GM12872 (cell line): ENCODE measurements around the gene PALD1.

Source experiments
- TF ChIP-seq, protein P1 (sequence below): IDR thresholded peaks from 3 replicates; pipeline ENCODE4 v1.5.1; 2011; ENCODE audit warnings: low read depth, mild to moderate bottlenecking, low read length, moderate library complexity; ENCODE audit not compliant: insufficient read depth

PALD1 gene

DNA sequence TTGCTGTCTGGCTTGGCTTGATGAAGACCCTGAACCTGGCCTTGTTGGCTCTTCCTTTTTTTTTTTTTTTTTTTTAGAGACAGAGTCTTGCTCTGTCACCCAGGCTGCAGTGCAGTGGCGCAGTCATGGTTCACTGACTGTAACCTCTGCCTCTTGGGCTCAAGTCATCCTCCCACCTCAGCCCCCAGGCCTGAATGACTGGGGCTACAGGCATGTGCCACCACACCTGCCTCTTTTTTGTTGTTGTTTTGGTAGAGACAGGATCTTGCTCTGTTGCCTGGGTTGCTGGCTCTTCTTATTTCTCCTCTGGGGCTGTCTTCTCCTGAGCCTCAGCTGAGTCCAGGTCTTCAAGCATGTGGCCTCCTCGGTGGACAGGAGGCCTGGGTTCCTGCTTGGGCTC, 79.3 kb downstream of the PALD1 start:
- TF ChIP-seq, protein P1, sequence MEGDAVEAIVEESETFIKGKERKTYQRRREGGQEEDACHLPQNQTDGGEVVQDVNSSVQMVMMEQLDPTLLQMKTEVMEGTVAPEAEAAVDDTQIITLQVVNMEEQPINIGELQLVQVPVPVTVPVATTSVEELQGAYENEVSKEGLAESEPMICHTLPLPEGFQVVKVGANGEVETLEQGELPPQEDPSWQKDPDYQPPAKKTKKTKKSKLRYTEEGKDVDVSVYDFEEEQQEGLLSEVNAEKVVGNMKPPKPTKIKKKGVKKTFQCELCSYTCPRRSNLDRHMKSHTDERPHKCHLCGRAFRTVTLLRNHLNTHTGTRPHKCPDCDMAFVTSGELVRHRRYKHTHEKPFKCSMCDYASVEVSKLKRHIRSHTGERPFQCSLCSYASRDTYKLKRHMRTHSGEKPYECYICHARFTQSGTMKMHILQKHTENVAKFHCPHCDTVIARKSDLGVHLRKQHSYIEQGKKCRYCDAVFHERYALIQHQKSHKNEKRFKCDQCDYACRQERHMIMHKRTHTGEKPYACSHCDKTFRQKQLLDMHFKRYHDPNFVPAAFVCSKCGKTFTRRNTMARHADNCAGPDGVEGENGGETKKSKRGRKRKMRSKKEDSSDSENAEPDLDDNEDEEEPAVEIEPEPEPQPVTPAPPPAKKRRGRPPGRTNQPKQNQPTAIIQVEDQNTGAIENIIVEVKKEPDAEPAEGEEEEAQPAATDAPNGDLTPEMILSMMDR = no peak

DNA sequence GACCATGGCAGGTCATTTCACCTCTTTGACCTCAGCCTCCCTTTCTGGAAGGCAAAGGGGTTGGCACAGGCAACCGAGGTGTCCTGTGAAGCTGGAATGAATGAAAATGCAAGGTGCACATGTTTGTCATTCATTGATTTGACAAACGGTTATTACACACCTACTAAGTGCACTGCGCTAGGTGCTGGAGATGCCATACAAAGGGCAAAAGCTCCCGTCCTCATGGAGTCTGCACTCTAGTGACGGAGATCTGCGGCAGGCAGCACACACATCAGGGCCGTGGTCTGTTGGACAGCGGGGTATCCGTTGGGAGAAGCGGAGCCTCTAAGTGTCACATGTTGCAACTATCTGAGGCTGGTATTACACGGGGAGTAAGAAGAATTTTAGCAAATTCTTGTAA, 79.7 kb downstream of the PALD1 start:
- TF ChIP-seq, protein P1 = no peak

DNA sequence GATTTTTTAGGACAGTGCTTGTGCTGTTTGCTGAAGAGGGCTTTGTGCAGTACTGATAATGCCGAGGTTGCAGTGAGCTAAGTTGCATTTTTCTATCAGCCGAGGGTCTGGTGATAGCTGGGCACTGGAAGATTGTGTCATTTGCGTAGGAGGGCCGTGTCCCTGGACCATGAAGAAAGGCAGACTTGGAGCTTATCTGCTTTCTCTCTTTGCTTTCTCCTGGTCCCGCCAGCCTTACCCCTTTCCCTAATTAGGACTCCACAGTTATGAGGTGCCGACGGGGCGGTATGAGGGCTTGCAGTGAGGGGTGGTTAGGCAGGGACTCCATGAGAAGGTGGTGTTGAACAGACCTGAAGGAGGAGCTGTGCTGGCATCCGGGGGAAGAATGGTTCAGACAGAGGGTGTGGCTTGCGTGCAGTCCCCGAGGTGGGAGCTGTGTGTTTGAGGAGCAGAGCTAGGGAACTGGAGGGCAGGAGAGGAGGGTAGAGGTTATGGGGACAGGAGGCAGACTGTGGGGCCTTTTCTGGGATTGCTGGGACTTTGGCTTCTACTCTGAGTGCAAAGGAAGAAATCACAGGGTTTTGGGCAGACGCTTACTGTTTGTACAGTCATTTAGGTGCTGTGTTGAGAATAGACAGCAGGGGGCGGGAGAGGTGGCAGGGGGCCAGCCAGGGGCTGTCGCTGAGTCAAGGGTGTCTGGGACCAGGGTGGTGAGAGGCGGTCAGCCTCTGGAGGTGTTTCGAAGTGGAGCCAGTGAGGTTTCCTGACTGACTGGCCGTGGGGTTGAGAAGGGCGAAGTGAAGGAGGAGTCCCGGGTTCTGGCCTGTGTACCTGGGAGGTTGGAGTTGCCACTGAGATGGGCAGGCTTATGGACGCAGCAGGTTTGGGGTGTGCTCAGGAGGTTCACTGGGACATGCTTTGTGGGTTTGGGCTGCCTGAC, 80.6 kb downstream of the PALD1 start:
- TF ChIP-seq, protein P1 = peak; percentile 61

DNA sequence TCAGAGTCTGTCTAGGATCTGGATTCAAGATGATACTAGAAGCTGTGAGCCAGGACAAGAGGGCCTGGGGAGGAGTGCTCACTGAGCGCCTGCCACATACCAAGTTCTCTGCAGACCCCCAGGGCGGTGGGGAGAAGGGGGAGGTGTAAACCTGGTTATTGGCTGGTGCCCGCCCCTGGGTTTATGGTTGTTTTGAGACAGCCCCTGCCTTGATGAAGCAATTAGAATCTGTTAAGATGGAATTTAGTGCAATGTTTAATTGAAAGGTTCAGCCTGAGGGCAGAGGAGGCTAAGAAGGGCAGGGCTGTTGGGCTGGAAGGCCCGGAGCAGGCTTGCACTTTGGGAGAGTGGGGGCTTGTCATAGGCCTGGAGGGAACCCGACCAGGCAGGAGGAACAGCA, 81.3 kb downstream of the PALD1 start:
- TF ChIP-seq, protein P1 = no peak

DNA sequence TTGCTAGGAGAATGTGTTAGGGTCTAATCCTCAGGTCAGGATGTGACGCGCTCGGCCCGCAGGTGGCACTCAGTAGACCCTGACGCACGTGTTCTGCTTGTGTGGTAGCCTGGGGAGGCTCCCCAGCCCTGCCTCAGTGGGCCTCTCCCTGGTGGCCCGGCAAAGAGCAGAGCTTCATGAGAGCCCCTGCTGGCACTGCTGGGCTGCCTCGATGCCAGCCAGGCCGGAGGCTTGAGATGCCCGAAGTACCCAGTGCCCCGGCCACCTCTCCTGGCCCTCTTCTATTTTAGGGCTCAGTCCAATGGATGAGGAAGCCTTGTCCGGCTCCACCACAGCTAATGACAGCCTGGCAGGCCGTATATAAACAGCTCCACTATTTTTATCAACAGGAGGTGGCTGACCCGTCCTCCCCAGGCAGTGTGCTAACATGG, 82.0 kb downstream of the PALD1 start:
- TF ChIP-seq, protein P1 = no peak

DNA sequence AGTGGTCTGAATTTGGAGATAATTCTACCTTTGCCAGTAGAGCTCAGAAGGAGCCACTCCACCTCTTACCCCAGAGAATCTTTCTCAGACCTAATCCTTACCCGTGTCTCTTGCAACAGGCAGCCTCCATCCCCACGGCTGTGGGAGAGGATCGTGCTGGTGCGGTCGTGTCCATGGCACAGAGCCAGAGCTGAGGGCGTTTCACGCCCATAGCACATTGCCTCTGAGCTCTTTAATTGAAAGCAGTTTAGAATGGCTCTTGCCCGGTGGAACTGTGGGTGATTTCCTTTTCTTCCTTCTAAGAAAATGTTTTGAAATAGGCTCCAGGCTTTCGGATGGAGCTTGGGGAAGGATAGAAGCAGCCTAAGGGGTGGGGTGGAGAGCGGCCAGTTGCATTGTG, 82.5 kb downstream of the PALD1 start:
- TF ChIP-seq, protein P1 = no peak

DNA sequence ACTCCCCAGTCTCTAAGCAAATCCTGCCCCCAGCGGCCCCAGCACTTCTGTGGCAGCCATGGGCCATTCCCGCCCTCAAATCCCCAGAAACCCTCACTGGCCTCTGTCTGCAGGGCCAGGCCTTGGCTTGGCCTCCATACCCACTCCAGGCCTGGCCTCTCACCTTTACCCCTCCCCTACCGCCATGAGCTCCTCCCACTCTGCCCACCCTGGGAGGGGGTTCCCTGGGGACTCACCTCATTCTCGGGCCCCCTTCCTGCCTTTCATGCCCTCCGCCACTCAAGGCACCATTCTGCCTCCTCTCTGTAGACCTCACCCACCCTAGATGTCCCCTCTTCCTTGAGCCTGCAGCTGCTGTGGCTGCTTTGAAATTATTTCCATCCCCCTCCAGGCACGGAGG, 83.0 kb downstream of the PALD1 start:
- TF ChIP-seq, protein P1 = no peak
